Measurements from ENCODE around the gene SLCO4A1. TPM values are rescaled to one million over a fixed set of nuclear protein-coding genes. Genes with fewer than 3 reads are reported as not detected.

Gene SLCO4A1
- total and polyA plus RNA-seq, 9 donors: 1.1 to 10.9 (median 3.7) TPM

- H3K4me3 ChIP-seq: no peak overlapping the region
- intact Hi-C loops (cut with DNase I): loop anchor here in 3 of 4 donors (2.0 to 5.0 kb wide), 2 partner anchors 115 to 116 kb away; no protein-coding TSS in a partner anchor
- no peak overlapping the region for H3K27ac ChIP-seq
- no peaks in the 10 kb centered on the region for H3K9me3 ChIP-seq
- H3K27me3 ChIP-seq: no peaks in the 10 kb centered on the region
- H3K36me3 ChIP-seq: no peaks in the 10 kb centered on the region
- H3K4me1 ChIP-seq (ENCODE audit: insufficient read depth): no peaks in the 10 kb centered on the region
- TF ChIP-seq, protein P1, sequence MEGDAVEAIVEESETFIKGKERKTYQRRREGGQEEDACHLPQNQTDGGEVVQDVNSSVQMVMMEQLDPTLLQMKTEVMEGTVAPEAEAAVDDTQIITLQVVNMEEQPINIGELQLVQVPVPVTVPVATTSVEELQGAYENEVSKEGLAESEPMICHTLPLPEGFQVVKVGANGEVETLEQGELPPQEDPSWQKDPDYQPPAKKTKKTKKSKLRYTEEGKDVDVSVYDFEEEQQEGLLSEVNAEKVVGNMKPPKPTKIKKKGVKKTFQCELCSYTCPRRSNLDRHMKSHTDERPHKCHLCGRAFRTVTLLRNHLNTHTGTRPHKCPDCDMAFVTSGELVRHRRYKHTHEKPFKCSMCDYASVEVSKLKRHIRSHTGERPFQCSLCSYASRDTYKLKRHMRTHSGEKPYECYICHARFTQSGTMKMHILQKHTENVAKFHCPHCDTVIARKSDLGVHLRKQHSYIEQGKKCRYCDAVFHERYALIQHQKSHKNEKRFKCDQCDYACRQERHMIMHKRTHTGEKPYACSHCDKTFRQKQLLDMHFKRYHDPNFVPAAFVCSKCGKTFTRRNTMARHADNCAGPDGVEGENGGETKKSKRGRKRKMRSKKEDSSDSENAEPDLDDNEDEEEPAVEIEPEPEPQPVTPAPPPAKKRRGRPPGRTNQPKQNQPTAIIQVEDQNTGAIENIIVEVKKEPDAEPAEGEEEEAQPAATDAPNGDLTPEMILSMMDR (IDR thresholded peaks at IDR 0.05): peak; percentile 70 to 77 (median 77)
- no peak for TF ChIP-seq POLR2A (IDR thresholded peaks at IDR 0.05)
- peak; percentile 56 to 83 (median 71) for DNase-seq
- 36 to 38% (median 37%) methylated on average over 26 of the region's 26 CpGs for WGBS, 3 donors
Observed at GRCh38 chr20:62616728-62617621, 25.3 kb upstream of the SLCO4A1 start.

DNA sequence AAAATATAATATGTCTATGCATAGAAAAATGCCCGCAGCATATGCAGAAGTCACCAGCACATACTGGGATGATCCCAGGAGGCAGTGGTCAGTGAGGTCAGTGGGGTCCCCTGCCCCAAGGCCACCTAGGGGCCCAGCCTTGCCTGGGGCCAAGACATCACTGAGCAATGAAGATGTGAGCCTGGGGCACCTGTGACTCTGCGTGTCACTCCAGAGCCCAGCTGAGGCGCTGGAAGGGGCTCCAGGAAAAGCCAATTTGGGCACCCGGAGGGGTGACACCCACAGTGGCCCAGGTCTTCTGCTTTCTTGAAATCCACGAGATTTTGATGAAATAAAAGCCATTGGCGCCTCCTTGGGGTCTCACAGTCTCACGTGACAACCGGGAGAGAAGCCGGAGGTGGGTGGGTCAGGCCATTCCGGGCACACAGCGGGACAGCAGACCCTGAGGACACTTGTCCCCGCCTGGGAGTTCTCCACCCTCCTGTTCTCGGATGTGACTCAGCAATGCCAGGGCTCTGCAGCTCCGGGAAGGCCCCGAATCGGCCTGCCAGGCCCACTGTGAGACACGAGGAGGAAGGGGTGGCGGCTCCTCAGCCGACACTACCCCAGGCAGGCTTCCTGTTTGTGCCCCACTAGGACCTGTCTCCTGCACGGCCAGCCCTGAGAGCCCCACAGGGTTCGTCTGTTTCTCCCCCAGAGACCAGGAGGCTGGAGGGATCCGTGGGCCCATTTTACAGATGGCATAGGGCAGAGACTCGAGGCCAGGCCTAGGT, 24.4 kb upstream of the SLCO4A1 start:
- 78 to 84% (median 83%) methylated on average over 23 of the region's 23 CpGs for WGBS, 3 donors
- Histone ChIP-seq H3K27me3 (no peaks in the 10 kb centered on the region), H3K9me3 (no peaks in the 10 kb centered on the region), H3K4me3 (no peak overlapping the region), H3K36me3 (no peaks in the 10 kb centered on the region), H3K4me1 (ENCODE audit: insufficient read depth) (peaks cover 2% of the 10 kb centered on the region), H3K27ac (no peak overlapping the region)
- DNase-seq: peak in 1 of 5 donors; percentile 32
- TF ChIP-seq, protein P1 (IDR thresholded peaks at IDR 0.05): no peak
- TF ChIP-seq POLR2A (IDR thresholded peaks at IDR 0.05) (no peak), EP300 (IDR thresholded peaks at IDR 0.05) (no peak)
- intact Hi-C loops (cut with DNase I): loop anchor here in 3 of 4 donors (2.0 to 5.0 kb wide), 2 partner anchors 116 to 117 kb away; no protein-coding TSS in a partner anchor

GRCh38 chr20:62618611-62619529, 23.4 kb upstream of the SLCO4A1 start:
- TF ChIP-seq EP300 (IDR thresholded peaks at IDR 0.05): no peak
- TF ChIP-seq, protein P1 (IDR thresholded peaks at IDR 0.05): no peak
- TF ChIP-seq POLR2A (IDR thresholded peaks at IDR 0.05): no peak
- DNase-seq: no peak
- no peaks in the 10 kb centered on the region for H3K36me3 ChIP-seq
- H3K9me3 ChIP-seq: no peaks in the 10 kb centered on the region
- 62 to 65% (median 62%) methylated on average over 24 to 26 of the region's 26 CpGs for WGBS, 3 donors
- H3K4me1 ChIP-seq (ENCODE audit: insufficient read depth): peaks cover 10% of the 10 kb centered on the region
- no peak overlapping the region for H3K27ac ChIP-seq
- no peak overlapping the region for H3K4me3 ChIP-seq
- no peaks in the 10 kb centered on the region for H3K27me3 ChIP-seq
- intact Hi-C loops (cut with DNase I): loop anchor here in 2 of 4 donors (5.0 kb wide), 1 partner anchor 117 kb away; no protein-coding TSS in a partner anchor

Measured in ovary (tissue), 9 donors.